PFSK-1 (cell line): ENCODE data around the gene KAT7.

ENCODE experiments used
- FOXP2 ChIP-seq: optimal IDR thresholded peaks from 2 replicates; pipeline ENCODE3; 2011; ENCODE audit warnings: borderline replicate concordance, control low read depth, inconsistent platforms; ENCODE audit not compliant: insufficient read depth; ENCODE audit errors: extremely low read length, extremely low read depth
- POLR2AphosphoS5 ChIP-seq: IDR thresholded peaks from 2 replicates; pipeline ENCODE4 v1.6.1; 2012; ENCODE audit warnings: low read depth, mild to moderate bottlenecking, control low read depth, low read length, moderate library complexity
- REST ChIP-seq, 2 experiments: IDR thresholded peaks; 2 replicates each; pipeline versions ENCODE4 v1.6.1 to v1.8.0; 2011 to 2012; ENCODE audit warnings: low read depth in 2 of 2, low read length in 2 of 2, control low read depth in 1 of 2, inconsistent platforms in 1 of 2, mild to moderate bottlenecking in 1 of 2, moderate library complexity in 1 of 2; ENCODE audit not compliant: insufficient read depth in 1 of 2
- SIN3A ChIP-seq: IDR thresholded peaks from 2 replicates; pipeline ENCODE4 v1.6.1; 2012; ENCODE audit warnings: mild to moderate bottlenecking, low read length, moderate library complexity, borderline replicate concordance; ENCODE audit not compliant: insufficient read depth
- TAF1 ChIP-seq: IDR thresholded peaks from 2 replicates; pipeline ENCODE4 v1.6.1; 2012; ENCODE audit warnings: low read length, control low read depth, borderline replicate concordance; ENCODE audit not compliant: insufficient read depth

KAT7 gene

GRCh38 chr17:49745175-49746139 lies 43.0 kb upstream of the KAT7 start:
- no peak for TF ChIP-seq POLR2AphosphoS5
- TF ChIP-seq FOXP2 = no peak
- TF ChIP-seq TAF1 = no peak
- no peak for TF ChIP-seq REST (IDR thresholded peaks at IDR 0.05; ENCODE audit: insufficient read depth in 1 of 2, low read depth in 2 of 2, low read length in 2 of 2)
- no peak for TF ChIP-seq SIN3A

- TF ChIP-seq FOXP2 = no peak
- no peak for TF ChIP-seq POLR2AphosphoS5
- TF ChIP-seq TAF1 = no peak
- no peak for TF ChIP-seq SIN3A
- no peak for TF ChIP-seq REST (IDR thresholded peaks at IDR 0.05; ENCODE audit: insufficient read depth in 1 of 2, low read depth in 2 of 2, low read length in 2 of 2)
Measured at GRCh38 chr17:49746791-49747490, 41.5 kb upstream of the KAT7 start.

GRCh38 chr17:49747632-49748031 lies 40.8 kb upstream of the KAT7 start:
- TF ChIP-seq FOXP2 (no peak), TAF1 (no peak), SIN3A (no peak), POLR2AphosphoS5 (no peak), REST (IDR thresholded peaks at IDR 0.05; ENCODE audit: insufficient read depth in 1 of 2, low read depth in 2 of 2, low read length in 2 of 2) (no peak)

GRCh38 chr17:49748223-49748622 lies 40.3 kb upstream of the KAT7 start:
- no peak for TF ChIP-seq SIN3A
- TF ChIP-seq REST (IDR thresholded peaks at IDR 0.05; ENCODE audit: insufficient read depth in 1 of 2, low read depth in 2 of 2, low read length in 2 of 2) = no peak
- no peak for TF ChIP-seq FOXP2
- no peak for TF ChIP-seq TAF1
- TF ChIP-seq POLR2AphosphoS5 = no peak
